HEK293T (cell line): Measurements from ENCODE around the gene TMEM154.

ENCODE experiments used
- BHLHE40 ChIP-seq: fragments of 450-650 bp; IDR thresholded peaks from 2 replicates; pipeline ENCODE4 v1.6.1; 2016; ENCODE audit warnings: mild to moderate bottlenecking, moderate library complexity, borderline replicate concordance
- FOXM1 ChIP-seq: fragments of 450-650 bp; IDR thresholded peaks from 2 replicates; pipeline ENCODE4 v1.6.1; 2017; ENCODE audit warnings: mild to moderate bottlenecking, borderline replicate concordance

DNA sequence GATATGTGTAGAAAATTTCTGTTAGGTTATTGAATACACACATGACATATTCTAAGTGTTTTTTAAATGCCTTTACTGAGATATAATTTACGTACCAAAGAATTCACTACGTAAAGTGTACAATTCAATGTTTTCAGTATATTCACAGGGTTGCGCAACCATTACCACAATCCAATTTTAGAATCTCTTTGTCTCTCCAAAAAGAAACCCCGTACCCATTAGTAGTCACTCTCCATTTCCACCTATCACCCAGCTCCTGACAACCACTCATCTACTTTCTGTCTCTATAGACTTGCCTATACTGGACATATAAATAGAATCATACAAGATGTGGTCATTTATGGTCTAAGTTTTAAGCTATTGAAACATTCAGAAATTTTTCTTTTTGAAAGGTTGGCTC is 90.9 kb downstream of the TMEM154 start:
- TF ChIP-seq FOXM1 = no peak
- TF ChIP-seq BHLHE40 = no peak
